Measurements from ENCODE around the gene FRMD4A. TPM values are rescaled to one million over a fixed set of nuclear protein-coding genes. Genes with fewer than 3 reads are reported as not detected.

The FRMD4A gene
- total and polyA plus RNA-seq, 3 donors from 2014 or later: 15.0 to 20.8 (median 18.7) TPM

DNA sequence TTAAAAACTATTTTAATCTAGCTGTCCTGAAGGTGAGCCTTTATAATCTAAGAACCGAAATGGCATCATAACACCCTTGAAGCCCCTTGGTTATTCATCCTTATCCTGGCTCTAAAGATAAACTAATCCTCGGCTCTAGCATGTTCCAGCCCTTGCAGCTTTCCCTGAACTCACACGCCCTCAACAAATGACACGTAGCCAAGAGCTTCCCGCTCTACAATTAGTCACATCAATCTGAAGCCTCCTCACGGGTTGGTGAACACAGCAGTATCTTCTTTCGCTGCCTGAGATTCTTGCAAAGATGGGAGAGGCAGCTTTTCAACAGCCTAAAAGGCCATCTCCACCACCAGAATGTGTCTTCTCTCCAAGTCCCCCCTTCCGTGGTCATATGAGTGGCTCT is 4.1 kb downstream of the FRMD4A start:
- WGBS, 2 donors: 95 to 96% methylated on average over 8 of the region's 8 CpGs
- Histone ChIP-seq H3K4me1 (peaks cover 5% of the 10 kb centered on the region), H3K4me3 (no peak overlapping the region), H3K9me3 (no peaks in the 10 kb centered on the region), H3K27me3 (no peaks in the 10 kb centered on the region), H3K36me3 (ENCODE audit: low read depth, missing control alignments) (no peaks in the 10 kb centered on the region), H3K27ac (no peak overlapping the region)
- TF ChIP-seq, protein P1, sequence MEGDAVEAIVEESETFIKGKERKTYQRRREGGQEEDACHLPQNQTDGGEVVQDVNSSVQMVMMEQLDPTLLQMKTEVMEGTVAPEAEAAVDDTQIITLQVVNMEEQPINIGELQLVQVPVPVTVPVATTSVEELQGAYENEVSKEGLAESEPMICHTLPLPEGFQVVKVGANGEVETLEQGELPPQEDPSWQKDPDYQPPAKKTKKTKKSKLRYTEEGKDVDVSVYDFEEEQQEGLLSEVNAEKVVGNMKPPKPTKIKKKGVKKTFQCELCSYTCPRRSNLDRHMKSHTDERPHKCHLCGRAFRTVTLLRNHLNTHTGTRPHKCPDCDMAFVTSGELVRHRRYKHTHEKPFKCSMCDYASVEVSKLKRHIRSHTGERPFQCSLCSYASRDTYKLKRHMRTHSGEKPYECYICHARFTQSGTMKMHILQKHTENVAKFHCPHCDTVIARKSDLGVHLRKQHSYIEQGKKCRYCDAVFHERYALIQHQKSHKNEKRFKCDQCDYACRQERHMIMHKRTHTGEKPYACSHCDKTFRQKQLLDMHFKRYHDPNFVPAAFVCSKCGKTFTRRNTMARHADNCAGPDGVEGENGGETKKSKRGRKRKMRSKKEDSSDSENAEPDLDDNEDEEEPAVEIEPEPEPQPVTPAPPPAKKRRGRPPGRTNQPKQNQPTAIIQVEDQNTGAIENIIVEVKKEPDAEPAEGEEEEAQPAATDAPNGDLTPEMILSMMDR (IDR thresholded peaks at IDR 0.05): no peak
- TF ChIP-seq POLR2A (IDR thresholded peaks at IDR 0.05): no peak
- DNase-seq: no peak
- intact Hi-C loops (cut with DNase I; ENCODE audit: low total_unique reads): no loop called here

GRCh38 chr10:14325325-14325955 is 5.3 kb downstream of the FRMD4A start:
- H3K4me3 ChIP-seq: no peak overlapping the region
- intact Hi-C loops (cut with DNase I; ENCODE audit: low total_unique reads): no loop called here
- H3K36me3 ChIP-seq (ENCODE audit: low read depth, missing control alignments): no peaks in the 10 kb centered on the region
- no peaks in the 10 kb centered on the region for H3K4me1 ChIP-seq
- WGBS, 2 donors: 59 to 64% methylated on average over 4 of the region's 4 CpGs
- no peaks in the 10 kb centered on the region for H3K27me3 ChIP-seq
- H3K9me3 ChIP-seq: no peaks in the 10 kb centered on the region
- peak; percentile 80 for DNase-seq
- no peak for TF ChIP-seq POLR2A (IDR thresholded peaks at IDR 0.05)
- TF ChIP-seq, protein P1 (IDR thresholded peaks at IDR 0.05): peak in 2 of 3 experiments; percentile 32 to 51
- H3K27ac ChIP-seq: no peak overlapping the region

DNA sequence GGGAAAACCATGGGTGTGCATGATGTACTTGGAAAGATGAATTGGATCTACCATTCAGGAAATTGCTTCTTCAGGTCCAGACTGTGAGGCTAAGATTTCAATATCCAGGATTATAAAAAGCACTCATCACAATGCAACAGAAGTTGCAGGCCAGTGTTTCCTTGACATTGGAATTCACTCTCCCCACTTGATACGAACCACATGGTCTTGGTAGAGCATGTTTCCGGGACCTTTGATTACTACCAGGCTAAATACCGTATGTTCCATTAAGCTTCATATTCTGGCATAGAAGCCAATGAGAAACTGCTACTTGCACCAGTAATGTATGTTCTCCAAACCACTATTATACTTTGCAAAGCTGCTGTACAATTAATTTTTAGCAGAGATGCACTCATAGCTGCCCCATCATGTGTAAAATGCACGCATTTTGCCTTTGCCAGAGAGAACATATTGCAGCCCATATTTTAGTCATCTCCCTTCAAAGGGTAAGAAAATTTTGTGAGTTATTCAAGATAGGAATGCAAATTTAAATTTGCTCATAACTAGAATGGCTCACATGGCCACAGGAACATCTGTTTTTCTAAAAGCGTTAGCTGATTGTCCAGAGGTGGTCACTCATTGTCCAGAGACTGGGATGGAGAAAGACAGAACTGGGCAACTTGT is 8.1 kb downstream of the FRMD4A start:
- Histone ChIP-seq H3K9me3 (no peaks in the 10 kb centered on the region), H3K4me3 (no peak overlapping the region), H3K27me3 (no peaks in the 10 kb centered on the region), H3K36me3 (ENCODE audit: low read depth, missing control alignments) (no peaks in the 10 kb centered on the region), H3K27ac (no peak overlapping the region), H3K4me1 (no peaks in the 10 kb centered on the region)
- intact Hi-C loops (cut with DNase I; ENCODE audit: low total_unique reads): no loop called here
- WGBS, 2 donors: 79 to 82% methylated on average over 5 of the region's 5 CpGs
- no peak for TF ChIP-seq POLR2A (IDR thresholded peaks at IDR 0.05)
- TF ChIP-seq, protein P1 (IDR thresholded peaks at IDR 0.05): no peak
- no peak for DNase-seq

DNA sequence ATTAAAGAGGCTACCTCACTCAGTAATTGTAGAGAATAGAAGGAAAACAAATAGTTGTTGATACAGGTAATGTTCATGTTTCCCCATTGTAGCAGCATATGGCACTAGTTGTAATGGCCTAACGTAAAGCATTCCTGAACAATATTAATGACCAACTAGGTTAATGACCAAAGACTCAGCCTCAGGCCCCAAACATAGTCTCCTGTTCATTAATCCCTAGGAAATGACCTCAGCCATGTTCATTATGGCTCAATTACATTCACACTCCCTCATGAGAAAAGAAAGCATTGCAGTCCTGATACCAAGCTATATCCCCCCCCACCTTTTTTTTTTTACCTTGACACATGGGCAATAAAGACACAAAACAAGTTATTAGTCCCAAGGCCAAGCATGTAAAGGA is 12.7 kb downstream of the FRMD4A start:
- no peak overlapping the region for H3K4me3 ChIP-seq
- H3K36me3 ChIP-seq (ENCODE audit: low read depth, missing control alignments): no peaks in the 10 kb centered on the region
- H3K4me1 ChIP-seq: no peaks in the 10 kb centered on the region
- WGBS, 2 donors: 93 to 94% methylated on average over 1 of the region's 1 CpG
- intact Hi-C loops (cut with DNase I; ENCODE audit: low total_unique reads): no loop called here
- TF ChIP-seq, protein P1 (IDR thresholded peaks at IDR 0.05): no peak
- TF ChIP-seq POLR2A (IDR thresholded peaks at IDR 0.05): no peak
- H3K27me3 ChIP-seq: no peaks in the 10 kb centered on the region
- no peak for DNase-seq
- no peak overlapping the region for H3K27ac ChIP-seq
- no peaks in the 10 kb centered on the region for H3K9me3 ChIP-seq

DNA sequence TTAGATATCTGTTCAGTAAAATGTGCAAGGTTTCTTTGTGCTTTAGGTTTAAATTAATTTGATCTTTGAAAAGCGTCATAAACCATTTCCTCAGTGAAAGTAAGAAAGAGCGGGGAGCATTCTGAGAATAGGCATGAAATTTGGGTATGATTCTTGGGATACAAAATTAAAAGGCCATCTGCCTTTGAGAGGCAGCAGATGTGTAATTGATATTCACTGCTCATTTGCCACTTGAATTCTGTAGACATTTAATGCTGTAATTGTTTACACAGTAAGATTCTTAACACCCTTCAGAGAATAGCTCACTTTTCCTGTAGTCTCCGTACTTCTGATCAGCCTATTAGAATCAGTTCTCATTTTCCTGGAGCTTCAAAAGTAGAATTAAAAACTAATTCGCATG is 18.7 kb downstream of the FRMD4A start:
- no peak for DNase-seq

More for the DNA sequence above, 18.7 kb downstream of the FRMD4A start:
- WGBS, 2 donors: 77 to 96% methylated on average over 4 of the region's 4 CpGs
- Histone ChIP-seq H3K27ac (no peak overlapping the region), H3K27me3 (no peaks in the 10 kb centered on the region), H3K36me3 (ENCODE audit: low read depth, missing control alignments) (no peaks in the 10 kb centered on the region), H3K9me3 (no peaks in the 10 kb centered on the region), H3K4me1 (no peaks in the 10 kb centered on the region), H3K4me3 (no peak overlapping the region)
- no peak for TF ChIP-seq POLR2A (IDR thresholded peaks at IDR 0.05)
- TF ChIP-seq, protein P1 (IDR thresholded peaks at IDR 0.05): no peak
- intact Hi-C loops (cut with DNase I; ENCODE audit: low total_unique reads): no loop called here

Measured in testis (tissue), 3 donors.